ENCODE data around the gene SPAG7.
"Not testable (repeated sequence)": the region's sequence is repeated elsewhere in the genome, so short reads cannot be mapped to it uniquely, and the experiment has no call there.

SPAG7 gene

GRCh38 chr17:4935650-4936049 is 32.0 kb downstream of the SPAG7 start:
- DNase-seq = no peak

DNA sequence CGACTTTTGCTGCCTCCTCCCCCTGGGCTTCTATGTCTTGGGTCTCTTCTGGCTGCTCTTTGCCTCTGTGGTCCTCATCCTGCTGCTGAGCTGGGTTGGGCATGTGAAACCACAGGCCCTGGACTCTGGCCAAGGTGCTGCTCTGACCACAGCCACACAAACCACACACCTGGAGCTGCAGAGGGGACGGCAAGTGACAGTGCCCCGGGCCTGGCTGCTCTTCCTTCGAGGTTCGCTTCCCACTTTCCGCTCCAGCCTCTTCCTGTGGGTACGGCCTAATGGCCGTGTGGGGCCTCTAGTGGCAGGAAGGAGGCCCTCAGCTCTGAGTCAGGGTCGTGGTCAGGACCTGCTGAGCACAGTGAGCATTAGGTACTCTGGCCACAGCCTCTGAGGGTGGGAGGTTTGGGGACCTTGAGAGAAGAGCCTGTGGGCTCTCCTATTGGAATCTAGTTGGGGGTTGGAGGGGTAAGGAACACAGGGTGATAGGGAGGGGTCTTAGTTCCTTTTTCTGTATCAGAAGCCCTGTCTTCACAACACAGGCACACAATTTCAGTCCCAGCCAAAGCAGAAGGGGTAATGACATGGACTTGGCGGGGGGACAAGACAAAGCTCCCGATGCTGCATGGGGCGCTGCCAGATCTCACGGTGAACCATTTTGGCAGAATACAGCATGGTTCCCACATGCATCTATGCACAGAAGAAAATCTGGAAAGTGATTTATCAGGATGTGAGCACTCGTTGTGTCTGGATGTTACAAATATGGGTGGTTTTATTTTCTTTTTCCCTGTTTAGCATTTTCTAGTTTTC is 33.2 kb downstream of the SPAG7 start:
- DNase-seq = no peak

- DNase-seq = no peak
Measured at GRCh38 chr17:4933646-4934045, 34.0 kb downstream of the SPAG7 start.

DNA sequence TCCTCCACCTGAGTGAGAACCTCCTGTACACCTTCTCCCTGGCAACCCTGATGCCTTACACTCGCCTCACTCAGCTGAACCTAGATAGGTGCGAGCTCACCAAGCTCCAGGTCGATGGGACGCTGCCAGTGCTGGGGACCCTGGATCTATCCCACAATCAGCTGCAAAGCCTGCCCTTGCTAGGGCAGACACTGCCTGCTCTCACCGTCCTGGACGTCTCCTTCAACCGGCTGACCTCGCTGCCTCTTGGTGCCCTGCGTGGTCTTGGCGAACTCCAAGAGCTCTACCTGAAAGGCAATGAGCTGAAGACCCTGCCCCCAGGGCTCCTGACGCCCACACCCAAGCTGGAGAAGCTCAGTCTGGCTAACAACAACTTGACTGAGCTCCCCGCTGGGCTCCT is 34.9 kb downstream of the SPAG7 start:
- no peak for DNase-seq

DNA sequence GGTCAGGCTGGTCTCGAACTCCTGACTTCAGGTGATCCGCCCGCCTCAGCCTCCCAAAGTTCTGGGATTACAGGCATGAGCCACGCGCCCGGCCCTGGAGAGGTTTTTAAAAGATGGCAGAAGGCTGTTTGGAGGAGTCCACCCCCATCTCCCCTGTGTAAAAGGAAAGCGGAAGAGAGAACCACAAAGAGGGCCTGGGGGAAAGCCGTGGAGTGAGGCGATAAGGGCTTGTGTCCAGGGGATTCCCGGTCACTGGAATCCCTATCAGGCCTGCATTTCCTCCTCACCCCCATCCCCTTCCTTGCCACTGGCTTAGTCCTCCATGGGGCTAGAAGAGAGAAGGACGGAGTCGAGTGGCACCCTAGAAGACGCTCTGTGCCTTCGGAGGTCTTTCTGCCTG is 35.7 kb downstream of the SPAG7 start, which contains the start of gene GP1BA:
Gene GP1BA (plus strand): TSS at position 315 of the 400 bp plus-strand sequence. CDS start 328 bp downstream, outside the sequence.
- DNase-seq = no peak

- no peak for DNase-seq
Measured at GRCh38 chr17:4928881-4929280, 38.7 kb downstream of the SPAG7 start.

DNA sequence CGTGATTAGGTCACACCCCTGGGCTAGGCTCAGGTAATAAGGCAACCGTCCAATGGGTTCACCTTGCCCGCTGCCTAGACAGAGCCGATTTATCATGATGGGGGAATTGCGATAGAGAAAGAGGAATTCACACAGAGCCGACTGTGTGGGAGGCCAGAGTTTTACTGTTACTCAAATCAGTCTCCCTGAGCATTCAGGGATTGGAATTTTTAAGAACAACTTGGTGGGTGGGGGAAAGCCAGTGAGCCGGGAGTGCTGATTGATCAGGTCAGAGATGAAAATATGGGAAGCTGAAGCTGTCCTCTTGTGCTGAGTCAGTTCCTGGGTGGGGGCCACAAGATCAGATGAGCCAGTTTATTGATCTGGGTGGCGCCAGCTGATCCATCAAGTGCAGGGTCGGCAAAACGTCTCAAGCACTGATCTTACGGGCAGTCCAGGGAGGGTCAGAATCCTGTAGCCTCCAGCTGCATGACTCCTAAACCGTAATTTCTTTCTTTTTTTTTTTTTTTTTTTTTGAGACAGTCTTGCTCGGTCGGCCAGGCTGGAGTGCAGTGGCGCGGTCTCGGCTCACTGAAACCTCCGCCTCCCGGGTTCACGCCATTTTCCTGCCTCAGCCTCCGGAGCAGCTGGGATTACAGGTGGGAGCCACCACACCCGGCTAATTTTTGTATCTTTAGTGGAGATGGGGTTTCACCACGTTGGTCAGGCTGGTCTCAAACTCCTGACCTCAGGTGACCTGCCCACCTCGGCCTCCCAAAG is 40.9 kb downstream of the SPAG7 start:
- DNase-seq = not testable (repeated sequence)

- DNase-seq = no peak
Measured at GRCh38 chr17:4921320-4921719, 46.3 kb downstream of the SPAG7 start.

DNA sequence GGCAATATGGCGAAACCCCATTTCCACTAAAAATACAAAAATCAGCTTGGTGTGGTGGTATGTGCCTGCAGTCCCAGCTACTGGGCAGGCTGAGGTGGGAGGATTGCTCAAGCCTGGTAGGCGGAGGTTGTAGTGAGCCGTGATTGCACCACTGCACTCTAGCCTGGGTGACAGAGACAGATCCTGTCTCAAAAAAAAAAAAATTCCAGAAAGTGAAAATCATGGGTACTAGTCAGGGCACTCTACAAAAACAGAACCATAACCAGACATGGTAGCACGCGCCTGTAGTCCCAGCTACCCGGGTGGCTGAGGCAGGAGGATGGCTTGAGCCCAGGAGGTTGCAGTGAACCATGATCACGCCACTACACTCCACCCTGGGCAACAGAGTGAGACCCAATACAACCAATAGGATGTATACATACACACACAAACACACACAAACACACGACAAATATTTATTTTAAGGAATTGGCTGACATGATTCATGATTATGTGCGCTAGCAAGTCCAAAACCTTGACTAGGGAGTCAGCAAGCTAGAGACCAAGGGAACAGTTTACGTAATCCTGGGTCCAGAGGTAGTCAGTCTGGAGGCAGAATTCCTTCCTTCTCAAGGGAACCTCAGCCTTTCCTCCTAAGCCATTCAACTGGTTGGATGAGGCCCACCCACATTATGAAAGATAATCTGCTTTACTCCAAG is 47.1 kb downstream of the SPAG7 start:
- no peak for DNase-seq

DNA sequence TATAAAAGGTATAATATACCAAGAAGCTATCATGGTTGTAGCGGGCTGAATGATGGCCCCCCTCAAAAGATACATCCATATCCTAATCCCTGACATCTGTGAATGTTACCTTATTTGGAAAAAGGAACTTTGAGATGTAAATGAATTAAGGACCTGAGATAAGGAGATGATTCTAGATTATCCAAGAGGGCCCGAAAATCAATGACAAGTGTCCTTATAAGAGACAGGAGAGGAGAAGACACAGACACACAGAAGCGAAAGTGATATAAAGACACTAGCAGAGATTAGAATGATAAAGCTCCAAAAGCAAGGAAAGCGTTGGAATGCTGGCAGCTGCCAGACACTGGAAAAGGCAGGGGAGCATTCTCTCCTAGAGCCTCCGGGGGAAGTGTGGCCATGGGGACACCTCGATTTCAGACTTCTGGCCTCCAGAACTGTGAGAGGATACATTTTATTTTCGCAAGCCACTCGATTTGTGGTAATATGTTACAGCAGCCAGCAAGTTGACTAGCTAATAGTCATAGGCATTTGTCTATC is 48.0 kb downstream of the SPAG7 start:
- no peak for DNase-seq

GRCh38 chr17:4914551-4914950 is 53.1 kb downstream of the SPAG7 start:
- DNase-seq = not testable (repeated sequence)

DNA sequence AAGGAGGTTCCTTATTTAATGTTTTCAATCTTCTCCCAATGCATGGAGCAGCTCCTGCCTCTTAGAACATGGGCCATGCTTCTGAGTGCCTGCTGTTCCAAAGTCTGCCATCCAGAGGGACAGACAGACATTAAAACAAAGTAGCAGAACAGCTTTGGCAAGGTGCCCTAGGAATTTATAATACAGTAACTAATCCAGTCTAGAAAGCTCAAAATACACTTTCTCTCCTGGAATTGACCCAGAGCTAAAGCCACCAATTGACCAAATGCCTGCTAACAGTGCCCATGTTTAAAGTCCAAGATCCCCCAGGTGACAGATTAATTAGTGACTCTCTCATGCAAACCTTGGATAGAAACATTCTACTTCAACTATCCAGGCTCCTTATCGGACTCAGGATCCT is 53.6 kb downstream of the SPAG7 start:
- DNase-seq = no peak
